ENCODE measurements around the gene NF1. TPM values are rescaled to one million over a fixed set of nuclear protein-coding genes. Genes with fewer than 3 reads are reported as not detected.
"Not testable (repeated sequence)": the region's sequence is repeated elsewhere in the genome, so short reads cannot be mapped to it uniquely, and the experiment has no call there.

The NF1 gene
- polyA plus RNA-seq, 1 donor from 2014 or later = 10.0 TPM

DNA sequence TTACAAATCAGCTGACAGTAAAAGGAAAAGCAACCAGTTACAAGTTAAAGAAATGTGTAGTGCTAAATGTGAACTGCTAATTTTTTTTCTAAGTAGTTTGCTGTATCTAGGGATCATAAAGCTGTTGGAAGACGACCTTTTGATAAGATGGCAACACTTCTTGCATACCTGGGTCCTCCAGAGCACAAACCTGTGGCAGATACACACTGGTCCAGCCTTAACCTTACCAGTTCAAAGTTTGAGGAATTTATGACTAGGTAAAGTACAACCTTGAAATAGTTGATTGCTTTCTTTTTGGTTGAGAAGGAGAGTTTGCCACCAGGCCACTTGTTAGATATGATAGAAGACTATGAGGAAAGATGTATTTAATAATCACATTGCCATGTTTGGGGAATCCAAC is 166.8 kb downstream of the NF1 start:
- H3K27ac Mint-ChIP-seq = no peak overlapping the region
- H3K36me3 Mint-ChIP-seq = peaks cover 1% of the 10 kb centered on the region
- no peaks in the 10 kb centered on the region for H3K4me1 Mint-ChIP-seq
- H3K9me3 Mint-ChIP-seq = no peaks in the 10 kb centered on the region
- H3K27me3 Mint-ChIP-seq = no peaks in the 10 kb centered on the region
- H3K4me3 Mint-ChIP-seq = no peak overlapping the region

DNA sequence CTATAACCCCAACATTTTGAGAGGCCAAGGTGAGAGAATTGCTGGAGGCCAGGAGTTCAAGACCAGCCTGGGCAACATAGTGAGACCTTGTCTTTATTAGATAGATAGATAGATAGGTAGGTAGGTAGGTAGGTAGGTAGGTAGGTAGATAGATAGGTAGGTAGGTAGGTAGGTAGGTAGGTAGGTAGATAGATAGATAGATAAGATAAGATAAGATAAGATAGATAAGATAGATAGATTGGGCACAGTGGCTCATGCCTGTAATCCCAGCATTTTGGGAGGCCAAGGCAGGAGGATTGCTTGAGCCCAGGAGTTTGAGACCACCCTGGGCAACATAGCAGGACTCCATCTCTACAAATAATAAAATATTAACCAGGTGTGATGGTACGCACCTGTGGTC is 168.1 kb downstream of the NF1 start:
- not testable (repeated sequence) for H3K4me1 Mint-ChIP-seq, H3K27me3 Mint-ChIP-seq, H3K27ac Mint-ChIP-seq, H3K36me3 Mint-ChIP-seq, H3K4me3 Mint-ChIP-seq, H3K9me3 Mint-ChIP-seq

GRCh38 chr17:31266042-31266441 is 171.3 kb downstream of the NF1 start:
- Mint-ChIP-seq H3K27ac (no peak overlapping the region), H3K36me3 (peaks cover 6% of the 10 kb centered on the region), H3K27me3 (no peaks in the 10 kb centered on the region), H3K4me1 (no peaks in the 10 kb centered on the region), H3K9me3 (no peaks in the 10 kb centered on the region), H3K4me3 (no peak overlapping the region)

DNA sequence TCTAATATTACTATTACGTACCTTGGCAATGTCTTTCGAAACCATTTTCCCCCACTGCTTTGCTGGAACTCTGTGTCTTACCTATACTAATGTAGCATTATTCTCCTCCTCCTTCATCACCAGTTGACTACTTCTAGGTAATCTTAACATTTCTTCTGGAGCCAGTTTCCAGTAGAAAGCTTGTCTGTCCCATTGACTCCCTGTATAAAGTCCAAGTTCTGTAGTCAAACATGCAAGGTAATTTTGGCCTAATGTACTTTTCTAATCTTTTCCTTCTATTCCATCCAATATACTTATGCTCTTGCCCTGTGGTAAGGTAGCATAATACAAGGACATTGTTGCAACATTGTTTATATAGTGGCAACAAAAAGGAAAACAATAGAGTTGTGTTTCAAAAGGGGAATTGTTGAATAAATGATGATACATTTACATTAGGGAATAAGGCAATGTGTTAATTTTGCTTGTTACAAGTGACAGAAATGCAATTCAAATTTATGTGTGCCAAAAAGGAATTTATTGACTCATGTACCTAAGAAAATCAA is 174.3 kb downstream of the NF1 start:
- no peaks in the 10 kb centered on the region for H3K4me1 Mint-ChIP-seq
- no peak overlapping the region for H3K4me3 Mint-ChIP-seq
- H3K36me3 Mint-ChIP-seq = peaks cover 5% of the 10 kb centered on the region
- no peaks in the 10 kb centered on the region for H3K27me3 Mint-ChIP-seq
- H3K27ac Mint-ChIP-seq = no peak overlapping the region
- H3K9me3 Mint-ChIP-seq = no peaks in the 10 kb centered on the region

- no peaks in the 10 kb centered on the region for H3K27me3 Mint-ChIP-seq
- no peak overlapping the region for H3K4me3 Mint-ChIP-seq
- no peaks in the 10 kb centered on the region for H3K4me1 Mint-ChIP-seq
- H3K9me3 Mint-ChIP-seq = no peaks in the 10 kb centered on the region
- no peak overlapping the region for H3K27ac Mint-ChIP-seq
- peaks cover 5% of the 10 kb centered on the region for H3K36me3 Mint-ChIP-seq
These were observed 174.8 kb downstream of the NF1 start for GRCh38 chr17:31269578-31269983.

DNA sequence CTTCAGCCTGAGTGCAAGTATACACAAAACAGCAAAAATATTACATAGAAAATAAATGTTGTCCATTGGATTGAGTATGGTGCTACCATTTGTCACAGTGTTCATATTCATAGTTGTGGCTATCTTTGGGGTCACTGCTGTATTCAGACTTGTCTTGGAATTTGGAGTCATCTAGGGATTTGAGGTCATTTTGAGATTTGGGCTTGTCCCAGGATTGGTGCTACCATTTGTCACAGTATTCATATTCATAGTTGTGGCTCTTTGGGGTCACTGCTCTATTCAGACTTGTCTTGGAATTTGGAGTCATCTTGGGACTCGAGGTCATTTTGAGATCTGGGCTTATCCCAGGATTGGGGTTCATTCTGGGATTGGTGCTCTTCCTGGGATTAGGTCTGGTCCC is 177.5 kb downstream of the NF1 start:
- Mint-ChIP-seq H3K27me3 (no peaks in the 10 kb centered on the region), H3K27ac (no peak overlapping the region), H3K4me3 (no peak overlapping the region), H3K36me3 (peaks cover 10% of the 10 kb centered on the region), H3K9me3 (no peaks in the 10 kb centered on the region), H3K4me1 (no peaks in the 10 kb centered on the region)

DNA sequence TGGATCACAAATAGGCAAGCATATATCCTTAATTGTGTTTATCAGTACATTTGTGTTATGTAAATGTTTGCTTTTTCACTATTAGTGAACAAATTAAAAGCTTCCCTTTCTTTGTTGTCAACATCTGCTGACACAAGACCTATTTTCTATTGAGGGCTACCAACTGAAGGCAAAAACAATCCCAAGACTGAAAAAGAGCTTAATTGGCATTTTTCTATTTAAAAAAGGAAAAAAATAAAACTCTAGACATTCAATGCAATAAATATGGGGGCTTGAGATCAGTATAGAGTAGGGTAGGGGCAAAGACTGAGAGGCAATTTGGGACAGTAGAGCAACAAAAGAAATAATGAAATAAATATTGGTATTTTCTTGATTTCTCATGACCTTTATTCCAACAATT is 178.0 kb downstream of the NF1 start:
- H3K4me1 Mint-ChIP-seq = no peaks in the 10 kb centered on the region
- H3K27ac Mint-ChIP-seq = no peak overlapping the region
- no peaks in the 10 kb centered on the region for H3K9me3 Mint-ChIP-seq
- H3K36me3 Mint-ChIP-seq = peaks cover 13% of the 10 kb centered on the region
- no peaks in the 10 kb centered on the region for H3K27me3 Mint-ChIP-seq
- H3K4me3 Mint-ChIP-seq = no peak overlapping the region

- Mint-ChIP-seq H3K27ac (no peak overlapping the region), H3K4me3 (no peak overlapping the region), H3K27me3 (no peaks in the 10 kb centered on the region), H3K36me3 (peaks cover 15% of the 10 kb centered on the region), H3K9me3 (no peaks in the 10 kb centered on the region), H3K4me1 (no peaks in the 10 kb centered on the region)
These were observed 178.7 kb downstream of the NF1 start for GRCh38 chr17:31273516-31273915.

- Mint-ChIP-seq H3K4me1 (no peaks in the 10 kb centered on the region), H3K27me3 (no peaks in the 10 kb centered on the region), H3K4me3 (no peak overlapping the region), H3K36me3 (peaks cover 11% of the 10 kb centered on the region), H3K27ac (no peak overlapping the region), H3K9me3 (no peaks in the 10 kb centered on the region)
These were observed 179.5 kb downstream of the NF1 start for GRCh38 chr17:31274252-31274651.

GRCh38 chr17:31275116-31275515 is 180.3 kb downstream of the NF1 start:
- no peaks in the 10 kb centered on the region for H3K4me1 Mint-ChIP-seq

DNA sequence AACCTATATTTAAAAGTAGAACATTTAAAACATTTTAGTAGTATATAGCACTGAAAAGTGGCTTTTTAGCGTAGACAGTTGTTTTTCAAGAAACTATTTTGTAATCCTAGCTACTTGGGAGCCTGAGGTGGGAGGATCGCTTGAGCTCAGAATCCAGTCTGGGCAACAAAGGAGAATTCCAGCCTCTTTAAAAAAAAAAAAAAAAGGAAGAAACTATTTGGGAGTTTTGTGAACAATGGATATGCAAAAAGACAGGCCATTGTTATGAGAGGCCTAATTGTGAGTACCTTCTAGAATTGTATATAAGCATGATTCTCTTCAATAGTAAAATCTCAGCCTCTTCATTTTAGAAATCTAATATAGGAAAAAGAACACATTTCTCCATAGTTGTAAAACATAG is 184.6 kb downstream of the NF1 start:
- H3K27ac Mint-ChIP-seq = no peak overlapping the region
- H3K36me3 Mint-ChIP-seq = peaks cover 14% of the 10 kb centered on the region
- no peak overlapping the region for H3K4me3 Mint-ChIP-seq
- H3K27me3 Mint-ChIP-seq = no peaks in the 10 kb centered on the region
- H3K9me3 Mint-ChIP-seq = no peaks in the 10 kb centered on the region
- H3K4me1 Mint-ChIP-seq = no peaks in the 10 kb centered on the region

More at GRCh38 chr17:31275116-31275515, 180.3 kb downstream of the NF1 start:
- Mint-ChIP-seq H3K36me3 (peaks cover 10% of the 10 kb centered on the region), H3K27ac (no peak overlapping the region), H3K9me3 (no peaks in the 10 kb centered on the region), H3K4me3 (no peak overlapping the region), H3K27me3 (no peaks in the 10 kb centered on the region)

GRCh38 chr17:31281061-31281460 is 186.3 kb downstream of the NF1 start:
- H3K4me3 Mint-ChIP-seq = no peak overlapping the region
- H3K27ac Mint-ChIP-seq = no peak overlapping the region
- no peaks in the 10 kb centered on the region for H3K9me3 Mint-ChIP-seq
- H3K27me3 Mint-ChIP-seq = no peaks in the 10 kb centered on the region
- H3K4me1 Mint-ChIP-seq = no peaks in the 10 kb centered on the region
- H3K36me3 Mint-ChIP-seq = peaks cover 12% of the 10 kb centered on the region

GRCh38 chr17:31283841-31284240 is 189.1 kb downstream of the NF1 start:
- Mint-ChIP-seq H3K4me3 (peak overlapping the region in 1 of 4 donors; percentile 12), H3K27me3 (no peaks in the 10 kb centered on the region), H3K36me3 (peaks cover 5% of the 10 kb centered on the region), H3K4me1 (no peaks in the 10 kb centered on the region), H3K9me3 (no peaks in the 10 kb centered on the region), H3K27ac (no peak overlapping the region)

DNA sequence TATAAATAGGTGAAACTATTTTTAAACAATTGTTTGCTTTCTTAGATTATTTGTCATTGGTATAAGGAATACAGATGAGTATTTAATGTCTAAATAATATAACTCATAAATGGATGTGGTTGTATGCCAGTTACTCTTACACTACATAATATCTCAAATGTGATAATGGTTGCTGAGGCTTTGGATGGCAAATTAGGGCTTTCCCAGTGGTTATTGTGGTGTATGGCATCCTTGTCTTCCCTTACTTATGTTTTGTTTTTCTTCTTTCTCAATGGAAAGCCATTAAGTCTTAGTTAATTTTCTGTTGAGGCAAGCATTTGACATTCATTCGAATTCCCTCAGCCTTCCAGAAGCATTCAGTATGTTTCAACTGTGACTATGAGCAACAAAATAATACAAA is 191.8 kb downstream of the NF1 start:
- Mint-ChIP-seq H3K4me3 (no peak overlapping the region), H3K4me1 (peaks cover 0 to 2% (median 0%) of the 10 kb centered on the region in 3 donors), H3K27me3 (no peaks in the 10 kb centered on the region), H3K27ac (no peak overlapping the region), H3K36me3 (peaks cover 5% of the 10 kb centered on the region), H3K9me3 (no peaks in the 10 kb centered on the region)

DNA sequence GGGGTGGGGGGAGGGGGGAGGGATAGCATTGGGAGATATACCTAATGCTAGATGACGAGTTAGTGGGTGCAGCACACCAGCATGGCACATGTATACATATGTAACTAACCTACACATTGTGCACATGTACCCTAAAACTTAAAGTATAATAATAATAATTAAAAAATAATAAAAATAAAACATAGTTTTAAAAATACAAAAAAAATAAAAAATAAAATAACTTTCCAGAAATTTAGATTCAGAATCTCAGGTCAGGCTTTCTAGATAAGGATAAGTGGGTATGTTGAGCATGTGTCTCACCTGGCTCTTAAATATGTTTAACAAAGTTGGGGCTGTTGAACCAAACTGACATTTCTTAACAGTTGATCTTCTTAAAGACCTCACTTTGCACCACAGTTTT is 193.2 kb downstream of the NF1 start:
- H3K36me3 Mint-ChIP-seq, H3K4me1 Mint-ChIP-seq, H3K27me3 Mint-ChIP-seq, H3K4me3 Mint-ChIP-seq, H3K9me3 Mint-ChIP-seq: not testable (repeated sequence)
- H3K27ac Mint-ChIP-seq = peak overlapping the region in 1 of 3 donors; percentile 50

- H3K4me1 Mint-ChIP-seq = peaks cover 0 to 2% (median 0%) of the 10 kb centered on the region in 3 donors
- no peak overlapping the region for H3K27ac Mint-ChIP-seq
- no peaks in the 10 kb centered on the region for H3K27me3 Mint-ChIP-seq
- no peak overlapping the region for H3K4me3 Mint-ChIP-seq
- H3K36me3 Mint-ChIP-seq = peaks cover 4% of the 10 kb centered on the region
- no peaks in the 10 kb centered on the region for H3K9me3 Mint-ChIP-seq
These were observed 195.0 kb downstream of the NF1 start for GRCh38 chr17:31289790-31290189.

- H3K4me3 Mint-ChIP-seq = no peak overlapping the region
- H3K27ac Mint-ChIP-seq = no peak overlapping the region
- no peaks in the 10 kb centered on the region for H3K27me3 Mint-ChIP-seq
- H3K4me1 Mint-ChIP-seq = peaks cover 0 to 4% (median 0%) of the 10 kb centered on the region in 3 donors
- peaks cover 4% of the 10 kb centered on the region for H3K36me3 Mint-ChIP-seq
- H3K9me3 Mint-ChIP-seq = no peaks in the 10 kb centered on the region
These were observed 197.0 kb downstream of the NF1 start for GRCh38 chr17:31291820-31292219.

Data from IgD-negative memory B cell (primary cell).